ENCODE measurements around the gene CORO6. TPM values are rescaled to one million over a fixed set of nuclear protein-coding genes. Genes with fewer than 3 reads are reported as not detected.

CORO6 gene
- total and polyA plus RNA-seq, 10 of the 15 experiments (the other 5 are each of a cell fraction or from before 2014, with no cell fraction given) = 0.26 to 5.0 (median 1.7) TPM; not detected in 1

- no peak for TF ChIP-seq HCFC1 (IDR thresholded peaks at IDR 0.05; ENCODE audit: low read length)
- no peak for TF ChIP-seq POLR2AphosphoS5 (IDR thresholded peaks at IDR 0.05; ENCODE audit: low read length)
- TF ChIP-seq ZBTB33 (IDR thresholded peaks at IDR 0.05) = no peak
- TF ChIP-seq PAX8 (IDR thresholded peaks at IDR 0.05) = no peak
- peak; percentile 77 for TF ChIP-seq NR2C1 (IDR thresholded peaks at IDR 0.05)
- peak; percentile 84 for TF ChIP-seq ZNF687 (IDR thresholded peaks at IDR 0.05)
- no peak for TF ChIP-seq IRF5 (IDR thresholded peaks at IDR 0.05; ENCODE audit: borderline replicate concordance)
- TF ChIP-seq E2F8 (IDR thresholded peaks at IDR 0.05; ENCODE audit: low read depth, partially characterized antibody) = no peak
- TF ChIP-seq NR2C2 (IDR thresholded peaks at IDR 0.05; ENCODE audit: borderline replicate concordance, control insufficient read depth, insufficient read length, low read depth) = no peak
- no peak for TF ChIP-seq ZBTB4 (CRISPR knock-in tag; IDR thresholded peaks at IDR 0.05)
- TF ChIP-seq ZNF384 (IDR thresholded peaks at IDR 0.05; ENCODE audit: borderline replicate concordance, low read depth, low read length) = no peak
- TF ChIP-seq RELA (IDR thresholded peaks at IDR 0.05; ENCODE audit: borderline replicate concordance, partially characterized antibody) = peak; percentile 40
- peak in 1 of 2 experiments; percentile 70; a peak in 2 of 3 replicates for TF ChIP-seq EGR1 (IDR thresholded peaks at IDR 0.05; ENCODE audit: borderline replicate concordance in 1 of 2, low read depth in 2 of 2, low read length in 2 of 2)
- TF ChIP-seq IKZF1 (conservative IDR thresholded peaks at IDR 0.05) = peak; percentile 50; the same call in 1 of the 2 replicates
Measured at GRCh38 chr17:29572691-29573557, 49.8 kb downstream of the CORO6 start (continued).
